Inflammatory macrophage treated with lipopolysaccharide for 1 hour (primary cell): ENCODE results near the gene GIGYF1.
"Not testable (repeated sequence)": the region's sequence is repeated elsewhere in the genome, so short reads cannot be mapped to it uniquely, and the experiment has no call there.

Experiments used
- DNase-seq, 2 donors: peaks; one replicate each; pipeline ENCODE4 v3.0.0-alpha.2; 2020 to 2022

Gene GIGYF1

DNA sequence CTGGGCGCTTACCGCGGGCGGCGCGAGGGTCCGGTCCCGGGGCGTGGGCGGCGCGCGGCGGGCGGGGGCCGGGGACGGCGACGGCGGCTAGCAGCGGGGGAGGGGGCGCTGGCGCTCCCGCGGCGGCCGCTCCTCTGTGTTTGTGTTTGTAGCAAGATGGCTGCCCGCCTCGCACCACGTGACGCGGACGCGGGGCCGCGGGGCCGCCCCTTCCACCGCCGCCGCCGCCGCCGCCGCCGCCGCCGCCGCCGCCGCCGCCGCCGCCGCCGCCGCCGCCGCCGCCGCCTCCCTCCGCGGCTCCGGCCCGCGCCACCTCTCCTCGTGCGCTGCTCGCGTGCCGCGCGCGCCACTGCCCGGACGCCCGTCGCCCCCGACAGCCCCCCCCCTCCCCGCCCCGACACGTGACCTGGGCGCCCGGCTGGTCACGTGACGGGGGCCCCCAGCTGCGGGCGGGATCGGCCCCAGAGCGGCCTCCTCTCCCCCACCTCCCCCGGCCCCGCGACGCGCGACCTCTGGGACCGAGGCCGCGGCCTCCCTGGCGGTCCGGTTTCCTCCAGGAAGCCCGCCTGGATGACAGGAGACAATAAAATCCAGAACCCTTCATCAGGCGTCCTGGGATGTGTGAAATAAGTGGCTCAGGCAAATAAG, at the start of gene GIGYF1:
Gene GIGYF1 (minus strand): TSS at position 153 of the 648 bp plus-strand sequence. CDS start 6,012 bp downstream, outside the sequence.
- DNase-seq = peak; percentile 29 to 47

- DNase-seq = no peak
Observed at GRCh38 chr7:100739934-100740333, 45.9 kb upstream of the GIGYF1 start.

DNA sequence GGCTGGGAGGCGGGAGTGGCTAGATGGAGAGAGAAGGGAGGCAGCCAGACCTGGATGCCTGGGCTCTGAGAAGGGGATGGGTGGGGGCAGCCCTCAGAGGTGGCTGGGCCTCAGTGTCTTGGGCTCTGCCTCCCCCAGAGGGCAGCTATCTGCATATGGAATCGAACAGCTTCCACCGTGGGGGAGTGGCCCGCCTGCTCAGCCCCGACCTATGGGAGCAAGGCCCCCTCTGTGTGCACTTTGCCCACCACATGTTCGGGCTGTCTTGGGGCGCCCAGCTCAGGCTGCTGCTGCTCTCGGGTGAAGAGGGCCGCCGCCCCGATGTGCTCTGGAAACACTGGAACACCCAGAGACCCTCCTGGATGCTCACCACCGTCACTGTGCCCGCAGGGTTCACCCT, 42.6 kb upstream of the GIGYF1 start:
- no peak for DNase-seq

GRCh38 chr7:100735730-100736129, 41.7 kb upstream of the GIGYF1 start:
- no peak for DNase-seq

DNA sequence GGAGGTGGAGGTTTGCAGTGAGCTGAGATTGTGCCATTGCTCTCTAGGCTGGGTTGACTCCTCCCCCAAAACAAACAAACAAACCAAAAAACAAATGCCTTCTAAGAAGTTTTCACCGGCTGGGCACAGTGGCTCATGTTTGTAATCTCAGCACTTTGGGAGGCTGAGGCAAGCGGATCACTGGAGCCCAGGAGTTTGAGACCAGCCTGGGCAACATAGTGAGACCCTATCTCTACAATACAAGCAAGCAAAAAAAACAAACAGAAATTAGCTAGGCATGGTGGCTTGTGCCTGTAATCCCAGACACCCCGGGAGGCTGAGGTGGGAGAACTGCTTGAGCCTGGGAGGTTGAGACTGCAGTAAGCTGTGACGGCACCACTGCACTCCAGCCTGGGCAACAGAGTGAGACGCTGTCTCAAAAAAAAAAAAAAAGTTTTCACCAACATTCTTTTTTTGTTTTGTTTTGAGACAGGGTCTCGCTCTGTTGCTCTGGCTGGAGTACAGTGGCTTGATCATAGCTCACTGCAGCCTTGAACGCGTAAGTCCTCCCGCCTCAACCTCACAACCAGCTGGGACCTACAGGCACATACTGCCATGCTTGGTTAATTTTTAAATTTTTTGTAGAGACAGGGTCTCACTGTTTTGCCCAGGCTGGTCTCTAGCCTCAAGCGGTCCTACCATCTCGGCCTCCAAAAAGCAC, 38.0 kb upstream of the GIGYF1 start:
- no peak for DNase-seq

- DNase-seq = no peak
Observed at GRCh38 chr7:100730136-100730800, 36.2 kb upstream of the GIGYF1 start.

- no peak for DNase-seq
Observed at GRCh38 chr7:100728196-100728595, 34.1 kb upstream of the GIGYF1 start.

DNA sequence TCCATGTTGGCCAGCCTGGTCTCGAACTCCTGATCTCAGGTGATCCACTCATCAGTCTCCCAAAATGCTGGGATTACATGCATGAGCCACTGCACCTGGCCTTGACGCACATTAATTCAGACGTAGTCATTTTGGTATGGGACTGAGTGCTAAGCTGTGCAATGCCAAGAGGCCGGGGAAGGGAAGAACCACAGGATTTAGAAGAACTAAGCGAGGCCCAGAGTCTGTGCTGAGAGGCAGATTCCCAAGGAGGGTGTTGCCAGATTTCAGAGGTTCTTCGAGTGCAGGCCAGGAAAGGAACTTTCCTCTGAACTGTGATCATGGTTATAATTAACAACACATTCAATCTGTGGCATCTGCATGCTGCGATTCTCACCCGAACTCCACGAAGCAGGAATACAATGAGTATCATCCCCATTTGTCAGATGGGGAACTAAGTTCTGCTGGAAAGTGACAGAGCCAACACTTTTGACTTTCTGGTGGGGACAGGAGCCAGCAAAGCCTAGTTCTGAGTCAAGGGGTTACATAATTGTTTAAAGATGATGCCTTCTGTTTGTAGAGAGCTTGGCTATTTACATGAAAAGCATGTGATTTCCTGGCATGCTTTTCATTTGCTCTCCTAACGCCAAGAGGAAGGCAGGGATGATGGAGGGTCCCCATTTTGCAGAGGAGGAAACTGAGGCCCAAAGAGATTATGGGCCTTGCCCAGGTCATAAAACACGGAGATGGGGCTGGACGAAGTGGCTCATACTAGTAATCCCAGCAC, 33.1 kb upstream of the GIGYF1 start:
- no peak for DNase-seq

GRCh38 chr7:100724364-100724763, 30.3 kb upstream of the GIGYF1 start:
- not testable (repeated sequence) for DNase-seq

- no peak for DNase-seq
Observed at GRCh38 chr7:100723732-100724275, 29.8 kb upstream of the GIGYF1 start.

- DNase-seq = no peak
Observed at GRCh38 chr7:100722480-100723212, 28.6 kb upstream of the GIGYF1 start.

- DNase-seq = no peak
Observed at GRCh38 chr7:100721505-100721812, 27.4 kb upstream of the GIGYF1 start.

DNA sequence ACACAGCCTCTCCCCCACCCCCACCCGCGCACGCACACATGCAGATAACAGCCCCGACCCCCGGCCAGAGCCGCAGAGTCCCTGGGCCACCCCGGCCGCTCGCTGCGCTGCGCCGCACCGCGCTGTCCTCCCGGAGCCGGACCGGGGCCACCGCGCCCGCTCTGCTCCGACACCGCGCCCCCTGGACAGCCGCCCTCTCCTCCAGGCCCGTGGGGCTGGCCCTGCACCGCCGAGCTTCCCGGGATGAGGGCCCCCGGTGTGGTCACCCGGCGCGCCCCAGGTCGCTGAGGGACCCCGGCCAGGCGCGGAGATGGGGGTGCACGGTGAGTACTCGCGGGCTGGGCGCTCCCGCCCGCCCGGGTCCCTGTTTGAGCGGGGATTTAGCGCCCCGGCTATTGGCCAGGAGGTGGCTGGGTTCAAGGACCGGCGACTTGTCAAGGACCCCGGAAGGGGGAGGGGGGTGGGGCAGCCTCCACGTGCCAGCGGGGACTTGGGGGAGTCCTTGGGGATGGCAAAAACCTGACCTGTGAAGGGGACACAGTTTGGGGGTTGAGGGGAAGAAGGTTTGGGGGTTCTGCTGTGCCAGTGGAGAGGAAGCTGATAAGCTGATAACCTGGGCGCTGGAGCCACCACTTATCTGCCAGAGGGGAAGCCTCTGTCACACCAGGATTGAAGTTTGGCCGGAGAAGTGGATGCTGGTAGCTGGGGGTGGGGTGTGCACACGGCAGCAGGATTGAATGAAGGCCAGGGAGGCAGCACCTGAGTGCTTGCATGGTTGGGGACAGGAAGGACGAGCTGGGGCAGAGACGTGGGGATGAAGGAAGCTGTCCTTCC, 26.8 kb upstream of the GIGYF1 start:
- DNase-seq = no peak

DNA sequence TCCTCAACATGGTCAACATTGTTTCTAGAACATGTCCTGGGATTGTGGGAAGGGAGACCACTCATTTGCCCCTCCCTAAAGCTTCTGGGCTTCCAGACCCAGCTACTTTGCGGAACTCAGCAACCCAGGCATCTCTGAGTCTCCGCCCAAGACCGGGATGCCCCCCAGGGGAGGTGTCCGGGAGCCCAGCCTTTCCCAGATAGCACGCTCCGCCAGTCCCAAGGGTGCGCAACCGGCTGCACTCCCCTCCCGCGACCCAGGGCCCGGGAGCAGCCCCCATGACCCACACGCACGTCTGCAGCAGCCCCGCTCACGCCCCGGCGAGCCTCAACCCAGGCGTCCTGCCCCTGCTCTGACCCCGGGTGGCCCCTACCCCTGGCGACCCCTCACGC, 26.2 kb upstream of the GIGYF1 start, which contains the start of gene EPO:
Gene EPO (plus strand): TSS at position 190 of the 392 bp plus-strand sequence. CDS start 513 bp downstream, outside the sequence.
- DNase-seq = no peak

DNA sequence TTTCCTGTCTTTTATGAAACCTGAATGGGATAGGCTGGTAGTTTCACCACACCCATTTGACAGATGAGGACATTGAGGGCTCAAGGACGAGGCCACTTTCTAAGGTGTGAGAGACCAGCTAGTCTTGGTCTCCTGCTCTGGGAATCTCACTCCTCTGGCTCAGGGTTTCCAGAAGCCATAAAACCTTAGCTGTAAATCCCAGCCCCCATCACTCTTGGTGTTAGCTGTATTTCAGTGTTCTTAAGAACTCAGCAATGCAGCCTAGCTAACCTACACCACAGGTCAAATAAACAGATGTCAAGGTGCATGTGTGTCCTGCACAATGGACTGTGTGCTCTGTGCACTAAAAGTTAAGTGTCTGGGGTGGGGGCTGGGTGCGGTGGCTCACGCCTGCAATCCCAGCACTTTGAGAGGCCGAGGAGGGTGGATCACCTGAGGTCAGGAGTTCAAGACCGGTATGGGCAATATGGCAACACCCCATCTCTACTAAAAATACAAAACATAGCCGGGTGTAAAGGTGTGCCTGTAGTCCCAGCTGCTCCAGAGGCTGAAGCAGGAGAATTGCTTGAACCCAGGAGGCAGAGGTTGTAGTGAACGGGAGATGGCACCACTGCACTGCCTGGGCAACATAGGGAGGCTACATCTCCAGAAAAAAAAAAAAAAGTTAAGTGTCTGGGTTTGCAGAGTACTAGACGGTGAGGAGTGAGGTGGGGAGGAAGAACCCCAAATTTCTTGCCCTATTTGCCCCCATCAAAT, 25.7 kb upstream of the GIGYF1 start:
- no peak for DNase-seq

DNA sequence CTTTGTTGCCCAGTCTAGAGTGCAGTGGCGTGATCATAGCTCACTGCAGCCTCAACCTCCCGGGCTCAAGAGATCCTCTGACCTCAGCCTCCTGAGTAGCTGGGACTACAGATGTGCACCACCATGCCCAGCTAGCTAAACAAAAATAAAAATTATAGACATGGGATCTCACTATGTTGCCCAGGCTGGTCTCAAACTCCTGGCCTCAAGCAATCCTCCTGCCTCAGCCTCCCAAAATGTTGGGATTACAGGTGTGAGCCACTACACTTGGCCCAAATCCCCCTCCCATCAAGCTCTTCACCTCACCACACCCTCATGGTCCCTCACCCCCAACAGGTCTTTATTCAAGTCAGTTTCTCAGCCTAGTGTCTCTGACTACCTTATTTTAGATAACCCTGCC, 23.0 kb upstream of the GIGYF1 start:
- DNase-seq = not testable (repeated sequence)

- no peak for DNase-seq
Observed at GRCh38 chr7:100714725-100715124, 20.7 kb upstream of the GIGYF1 start.

DNA sequence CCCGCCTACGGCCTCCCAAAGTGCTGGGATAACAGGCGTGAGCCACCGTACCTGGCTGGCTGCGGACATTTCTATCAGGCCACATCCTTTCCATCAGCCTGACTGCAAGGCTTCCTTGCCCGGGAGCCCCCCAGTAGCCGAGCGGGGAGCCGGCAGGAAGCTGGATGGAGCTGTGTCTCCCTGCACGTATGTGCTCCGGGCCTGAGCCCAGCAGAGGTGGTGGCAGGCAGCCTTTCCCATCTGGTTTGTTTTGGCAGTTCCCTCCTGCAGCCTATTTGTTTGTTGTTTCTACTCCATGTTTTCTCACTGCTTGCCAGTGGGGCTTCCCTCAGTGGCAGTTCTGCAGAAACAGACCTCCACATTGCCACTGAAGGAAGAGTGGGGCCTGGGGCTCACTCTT, 17.3 kb upstream of the GIGYF1 start:
- DNase-seq = no peak

GRCh38 chr7:100710452-100710851, 16.4 kb upstream of the GIGYF1 start:
- DNase-seq = no peak

DNA sequence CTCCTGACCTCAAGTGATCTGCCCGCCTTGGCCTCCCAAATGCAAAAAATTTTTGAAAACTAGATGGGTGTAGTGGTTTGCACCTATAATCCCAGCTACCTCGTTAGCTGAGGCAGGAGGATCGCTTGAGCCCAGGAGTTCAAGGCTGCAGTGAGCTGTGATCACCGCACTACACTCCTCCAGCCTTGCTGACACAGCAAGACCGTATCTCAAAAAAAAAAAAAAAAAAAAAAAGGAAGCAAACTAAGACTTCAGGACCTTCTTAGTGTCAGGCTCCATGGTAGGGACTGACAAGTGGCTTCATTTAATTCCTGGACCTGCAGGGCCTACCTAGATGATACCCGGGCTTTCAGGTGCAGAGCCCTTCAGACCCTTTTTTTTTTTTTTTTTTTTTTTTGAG, 14.3 kb upstream of the GIGYF1 start:
- DNase-seq = no peak
